GM21619 (cell line): ENCODE data around the gene KCNH2.
"Not testable (repeated sequence)": the region's sequence is repeated elsewhere in the genome, so short reads cannot be mapped to it uniquely, and the experiment has no call there.

Experiments used
- ATAC-seq: cut with Tn5 transposase; IDR thresholded peaks from one replicate; pipeline ENCODE4 v1.9.1; 2021; ENCODE audit not compliant: unreplicated experiment

Gene KCNH2

GRCh38 chr7:150978126-150978789 lies at the start of gene KCNH2:
TSS of gene KCNH2 (minus strand) at chr7:150978321. CDS start at chr7:150977913, 408 bp downstream.
- no peak for ATAC-seq

- not testable (repeated sequence) for ATAC-seq
Measured at GRCh38 chr7:151027728-151028130, 49.6 kb upstream of the KCNH2 start.

- not testable (repeated sequence) for ATAC-seq
Measured at GRCh38 chr7:151026771-151027727, 48.9 kb upstream of the KCNH2 start.

GRCh38 chr7:151025924-151026671 lies 48.0 kb upstream of the KCNH2 start:
- ATAC-seq: no peak

- ATAC-seq: no peak
Measured at GRCh38 chr7:151024435-151025056, 46.4 kb upstream of the KCNH2 start, which contains the start of gene ATG9B. TSS of gene ATG9B (minus strand) at chr7:151024494. CDS start at chr7:151024423, 71 bp downstream.

- ATAC-seq: no peak
Measured at GRCh38 chr7:151023232-151023631, 45.1 kb upstream of the KCNH2 start.

GRCh38 chr7:151020231-151020630 lies 42.1 kb upstream of the KCNH2 start:
- no peak for ATAC-seq

GRCh38 chr7:151019130-151019447 lies 41.0 kb upstream of the KCNH2 start:
- no peak for ATAC-seq

GRCh38 chr7:151018421-151019129 lies 40.5 kb upstream of the KCNH2 start:
- no peak for ATAC-seq

- peak; percentile 59 for ATAC-seq
Measured at GRCh38 chr7:151017953-151018420, 39.9 kb upstream of the KCNH2 start.

- no peak for ATAC-seq
Measured at GRCh38 chr7:151017370-151017952, 39.3 kb upstream of the KCNH2 start.

- ATAC-seq: no peak
Measured at GRCh38 chr7:151016942-151017341, 38.8 kb upstream of the KCNH2 start.

GRCh38 chr7:151016505-151016904 lies 38.4 kb upstream of the KCNH2 start:
- ATAC-seq: no peak

GRCh38 chr7:151015967-151016366 lies 37.8 kb upstream of the KCNH2 start:
- ATAC-seq: no peak

- no peak for ATAC-seq
Measured at GRCh38 chr7:151014950-151015349, 36.8 kb upstream of the KCNH2 start.

- no peak for ATAC-seq
Measured at GRCh38 chr7:151013733-151014497, 35.8 kb upstream of the KCNH2 start.

GRCh38 chr7:151013356-151013732 lies 35.2 kb upstream of the KCNH2 start:
- no peak for ATAC-seq

- ATAC-seq: no peak
Measured at GRCh38 chr7:151012911-151013347, 34.8 kb upstream of the KCNH2 start.
